HUES6 (cell line): ENCODE measurements around the gene SERGEF.

Experiments used
- H3K27ac ChIP-seq: 2 replicates; pipeline ENCODE4 v1.7.0; 2013; ENCODE audit warnings: low read depth, mild to moderate bottlenecking, low read length, inconsistent platforms
- H3K27me3 ChIP-seq: 2 replicates; pipeline ENCODE4 v1.6.1; 2013; ENCODE audit warnings: low read length; ENCODE audit not compliant: control insufficient read depth, insufficient read depth
- H3K36me3 ChIP-seq: 2 replicates; pipeline ENCODE4 v1.6.1; 2013; ENCODE audit warnings: low read length; ENCODE audit not compliant: control insufficient read depth, insufficient read depth
- H3K4me1 ChIP-seq: 2 replicates; pipeline ENCODE4 v1.6.1; 2013; ENCODE audit warnings: low read length; ENCODE audit not compliant: control insufficient read depth, insufficient read depth
- H3K4me3 ChIP-seq: 2 replicates; pipeline ENCODE4 v1.5.1; 2013; ENCODE audit warnings: low read depth, low read length
- H3K9ac ChIP-seq: one replicate; pipeline ENCODE4 v1.6.1; 2013; ENCODE audit warnings: mild to moderate bottlenecking, low read length
- H3K9me3 ChIP-seq: 2 replicates; pipeline ENCODE4 v1.6.1; 2013; ENCODE audit warnings: low read depth, low read length; ENCODE audit not compliant: control insufficient read depth, insufficient read depth

The SERGEF gene

GRCh38 chr11:17777086-17777737 is 235.6 kb downstream of the SERGEF start:
- H3K4me1 ChIP-seq = no peaks in the 10 kb centered on the region
- H3K36me3 ChIP-seq = no peaks in the 10 kb centered on the region
- no peaks in the 10 kb centered on the region; the same call in 1 of the 2 replicates for H3K27me3 ChIP-seq
- H3K27ac ChIP-seq = no peak overlapping the region
- H3K9ac ChIP-seq = no peak overlapping the region
- no peak overlapping the region for H3K4me3 ChIP-seq
- H3K9me3 ChIP-seq = no peaks in the 10 kb centered on the region

- Histone ChIP-seq H3K27ac (no peak overlapping the region), H3K4me3 (no peak overlapping the region), H3K36me3 (no peaks in the 10 kb centered on the region), H3K9ac (no peak overlapping the region), H3K9me3 (no peaks in the 10 kb centered on the region), H3K4me1 (no peaks in the 10 kb centered on the region), H3K27me3 (no peaks in the 10 kb centered on the region)
Observed at GRCh38 chr11:17776212-17776875, 236.5 kb downstream of the SERGEF start.

GRCh38 chr11:17775507-17776211 is 237.2 kb downstream of the SERGEF start:
- Histone ChIP-seq H3K27me3 (no peaks in the 10 kb centered on the region), H3K4me1 (no peaks in the 10 kb centered on the region), H3K27ac (no peak overlapping the region), H3K4me3 (no peak overlapping the region), H3K9me3 (no peaks in the 10 kb centered on the region), H3K36me3 (no peaks in the 10 kb centered on the region), H3K9ac (no peak overlapping the region)

GRCh38 chr11:17775035-17775348 is 237.9 kb downstream of the SERGEF start:
- Histone ChIP-seq H3K4me1 (0 out of 2 replicates have a peak, but pooled peaks cover 3% of the 10 kb centered on the region), H3K27ac (no peak overlapping the region), H3K36me3 (no peaks in the 10 kb centered on the region), H3K27me3 (no peaks in the 10 kb centered on the region), H3K4me3 (no peak overlapping the region), H3K9me3 (no peaks in the 10 kb centered on the region), H3K9ac (no peak overlapping the region)

GRCh38 chr11:17774232-17775034 is 238.4 kb downstream of the SERGEF start:
- no peak overlapping the region for H3K9ac ChIP-seq
- no peak overlapping the region for H3K4me3 ChIP-seq
- no peaks in the 10 kb centered on the region for H3K36me3 ChIP-seq
- peaks cover 6% of the 10 kb centered on the region; the same call in 1 of the 2 replicates for H3K4me1 ChIP-seq
- H3K27me3 ChIP-seq = no peaks in the 10 kb centered on the region
- no peak overlapping the region for H3K27ac ChIP-seq
- H3K9me3 ChIP-seq = no peaks in the 10 kb centered on the region

- no peak overlapping the region for H3K9ac ChIP-seq
- H3K27ac ChIP-seq = no peak overlapping the region
- H3K9me3 ChIP-seq = no peaks in the 10 kb centered on the region
- no peaks in the 10 kb centered on the region for H3K27me3 ChIP-seq
- H3K4me3 ChIP-seq = no peak overlapping the region
- peaks cover 6% of the 10 kb centered on the region; the same call in 1 of the 2 replicates for H3K4me1 ChIP-seq
- H3K36me3 ChIP-seq = no peaks in the 10 kb centered on the region
Observed at GRCh38 chr11:17773674-17774073, 239.2 kb downstream of the SERGEF start.

GRCh38 chr11:17772704-17773600 is 239.9 kb downstream of the SERGEF start:
- no peak overlapping the region for H3K27ac ChIP-seq
- no peaks in the 10 kb centered on the region for H3K9me3 ChIP-seq
- H3K27me3 ChIP-seq = no peaks in the 10 kb centered on the region
- H3K4me1 ChIP-seq = peaks cover 6% of the 10 kb centered on the region; the same call in 1 of the 2 replicates
- H3K4me3 ChIP-seq = no peak overlapping the region
- no peak overlapping the region for H3K9ac ChIP-seq
- no peaks in the 10 kb centered on the region for H3K36me3 ChIP-seq

GRCh38 chr11:17771841-17772401 is 240.9 kb downstream of the SERGEF start:
- no peaks in the 10 kb centered on the region for H3K36me3 ChIP-seq
- H3K27ac ChIP-seq = no peak overlapping the region
- H3K9me3 ChIP-seq = no peaks in the 10 kb centered on the region
- no peaks in the 10 kb centered on the region for H3K27me3 ChIP-seq
- peaks cover 6% of the 10 kb centered on the region; the same call in 1 of the 2 replicates for H3K4me1 ChIP-seq
- H3K9ac ChIP-seq = no peak overlapping the region
- H3K4me3 ChIP-seq = no peak overlapping the region

- Histone ChIP-seq H3K4me1 (peaks cover 6% of the 10 kb centered on the region; the same call in 1 of the 2 replicates), H3K9me3 (no peaks in the 10 kb centered on the region), H3K36me3 (no peaks in the 10 kb centered on the region), H3K27ac (no peak overlapping the region), H3K4me3 (no peak overlapping the region), H3K9ac (no peak overlapping the region), H3K27me3 (no peaks in the 10 kb centered on the region)
Observed at GRCh38 chr11:17771415-17771814, 241.4 kb downstream of the SERGEF start.

GRCh38 chr11:17770917-17771316 is 241.9 kb downstream of the SERGEF start:
- H3K9ac ChIP-seq = no peak overlapping the region
- no peak overlapping the region for H3K4me3 ChIP-seq

More at GRCh38 chr11:17770917-17771316, 241.9 kb downstream of the SERGEF start:
- H3K9me3 ChIP-seq = no peaks in the 10 kb centered on the region
- H3K27me3 ChIP-seq = no peaks in the 10 kb centered on the region
- H3K36me3 ChIP-seq = no peaks in the 10 kb centered on the region
- peaks cover 6% of the 10 kb centered on the region; the same call in 1 of the 2 replicates for H3K4me1 ChIP-seq
- no peak overlapping the region for H3K27ac ChIP-seq
